Glomerular visceral epithelial cell (primary cell): ENCODE results near the gene CCL1.

Experiments
- DNase-seq: peaks from one replicate; pipeline ENCODE4 v3.0.0-alpha.2; 2016; ENCODE audit errors: extremely low spot score

Gene CCL1

DNA sequence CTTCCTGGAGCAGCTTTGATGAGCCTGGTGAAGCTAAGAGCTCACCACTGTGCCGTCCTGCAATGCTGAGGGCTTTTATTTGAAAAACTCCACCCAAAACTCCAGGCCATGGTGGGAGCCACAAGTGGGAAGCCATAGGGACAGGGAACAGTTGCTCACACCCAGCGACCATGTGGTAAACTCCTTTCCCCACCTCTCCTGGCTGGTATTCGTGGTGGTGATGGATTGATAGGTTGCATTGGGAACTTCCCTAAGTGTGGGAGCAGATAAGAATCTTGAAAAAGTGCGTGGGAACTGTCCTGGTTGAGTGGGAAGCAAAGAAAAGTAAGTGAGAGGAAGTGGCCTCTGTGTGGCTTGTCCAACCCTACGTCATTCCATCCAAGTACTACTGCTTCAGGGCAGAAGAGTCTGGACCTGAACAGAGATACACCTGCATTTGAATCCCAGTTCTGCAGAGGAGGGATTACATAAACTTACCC, at the start of gene CCL1:
TSS of gene CCL1 (minus strand) at position 51 of the 479 bp plus-strand sequence. CDS start 72 bp downstream, outside the sequence.
- DNase-seq = no peak

GRCh38 chr17:34412534-34412933, 49.5 kb upstream of the CCL1 start:
- no peak for DNase-seq

DNA sequence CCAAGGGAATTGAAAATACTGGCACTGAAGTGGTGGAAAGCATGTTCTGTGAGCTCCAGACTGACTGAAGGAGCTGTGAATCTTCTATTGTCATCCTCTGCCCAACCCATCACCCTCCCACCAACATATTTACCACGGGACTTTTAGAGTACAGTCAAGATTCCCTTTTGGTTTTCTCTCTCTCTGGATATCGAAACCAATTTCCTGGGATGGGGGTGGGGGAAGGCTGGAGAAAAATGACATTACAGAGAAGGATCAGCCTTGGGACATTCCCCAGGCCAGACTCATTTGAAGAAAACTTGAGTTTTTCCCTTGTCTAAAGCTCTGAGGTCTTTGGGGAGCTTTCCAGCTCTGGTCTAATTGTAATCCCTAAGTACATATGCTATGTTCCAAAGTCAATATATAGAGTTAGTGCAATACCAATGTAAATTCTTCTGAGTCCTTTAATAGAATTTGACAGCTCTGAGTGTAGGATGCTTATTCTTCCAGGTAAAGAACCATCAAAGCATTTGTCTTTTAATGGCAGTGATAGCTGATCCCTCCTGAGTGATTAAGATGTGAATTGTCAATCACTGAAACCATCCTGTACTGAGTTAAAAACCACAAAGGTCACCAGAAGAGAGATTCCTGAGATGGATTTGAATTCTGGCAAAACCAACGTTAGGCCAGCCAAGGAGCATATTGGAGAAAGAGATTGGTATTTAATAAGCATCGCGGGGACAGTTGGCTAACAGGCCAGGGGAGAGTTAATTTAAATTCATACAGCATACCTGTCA, 48.8 kb upstream of the CCL1 start:
- no peak for DNase-seq

DNA sequence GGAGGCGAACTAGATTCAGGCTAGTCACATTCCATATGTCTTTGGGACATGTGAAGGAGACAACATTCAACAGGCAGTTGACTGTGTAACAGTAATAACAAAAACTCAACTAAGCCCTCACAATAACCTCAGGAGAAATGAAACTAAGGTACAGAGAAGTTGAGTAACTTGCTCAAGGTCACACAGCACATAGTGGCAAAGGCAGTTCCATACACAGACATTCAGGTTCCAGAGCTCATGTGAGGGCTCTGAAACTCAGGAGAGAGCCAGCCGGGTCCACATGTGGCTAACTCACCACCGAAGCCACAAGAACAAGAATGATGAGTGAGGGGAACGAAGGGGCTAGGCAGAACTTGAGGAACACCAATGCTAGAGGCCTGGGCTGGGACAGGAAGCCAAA, 46.3 kb upstream of the CCL1 start:
- DNase-seq = no peak

DNA sequence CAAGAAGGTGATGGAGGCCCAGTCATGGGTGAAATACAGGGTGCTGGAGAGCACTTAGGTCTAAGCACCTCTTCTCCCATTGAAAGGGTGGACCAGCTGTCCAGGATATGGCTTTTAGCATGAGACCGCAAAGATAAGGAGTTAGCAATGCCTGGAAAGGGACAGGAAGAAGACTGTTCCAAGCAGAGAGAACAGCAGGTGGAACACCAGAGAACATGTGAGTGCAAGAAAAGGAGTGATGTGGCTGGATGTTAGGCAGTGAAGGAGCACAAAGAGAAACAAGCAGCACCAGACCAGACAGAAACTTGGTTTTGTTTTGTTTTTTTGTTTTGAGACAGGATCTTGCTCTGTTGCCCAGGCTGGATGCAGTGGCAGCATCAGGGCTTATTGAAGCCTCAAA, 45.4 kb upstream of the CCL1 start:
- DNase-seq = no peak

DNA sequence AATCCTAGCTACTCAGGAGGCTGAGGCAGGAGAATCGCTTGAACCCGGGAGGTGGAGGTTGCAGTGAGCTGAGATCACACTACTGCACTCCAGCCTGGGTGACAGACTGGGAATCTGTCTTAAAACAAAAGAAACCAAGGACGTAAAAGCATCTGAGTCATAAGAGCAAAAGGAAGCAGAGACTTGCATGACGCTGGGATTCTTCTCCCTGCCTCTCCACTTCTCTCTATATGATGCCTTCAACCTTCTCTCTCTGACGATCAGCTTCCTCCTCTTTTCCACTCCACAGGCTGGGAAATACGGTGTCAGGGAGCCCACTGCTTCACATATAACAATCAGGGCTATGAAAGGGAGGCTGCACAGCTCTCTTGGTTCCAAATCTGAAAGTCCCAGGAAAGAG, 43.2 kb upstream of the CCL1 start:
- DNase-seq = no peak

DNA sequence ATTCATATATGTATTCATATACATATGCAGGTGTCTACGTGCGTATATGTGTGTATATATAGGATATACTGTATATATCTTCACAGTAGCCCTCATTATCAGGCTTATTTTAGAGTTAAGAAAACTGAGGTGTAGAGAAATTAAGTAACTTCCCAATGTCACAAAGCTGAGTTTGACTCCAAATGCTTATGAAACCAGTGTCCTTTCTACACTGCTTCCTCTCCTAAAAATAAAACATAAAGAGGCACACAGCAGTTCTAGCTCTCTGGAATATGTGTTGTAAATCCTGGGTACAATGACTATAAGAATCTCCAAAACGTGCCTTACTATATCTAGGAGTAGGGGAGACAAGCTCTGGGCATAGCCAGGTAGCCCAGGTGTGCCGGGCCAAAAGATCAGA, 40.0 kb upstream of the CCL1 start:
- DNase-seq = no peak

- DNase-seq = no peak
Observed at GRCh38 chr17:34401165-34401564, 38.1 kb upstream of the CCL1 start.

DNA sequence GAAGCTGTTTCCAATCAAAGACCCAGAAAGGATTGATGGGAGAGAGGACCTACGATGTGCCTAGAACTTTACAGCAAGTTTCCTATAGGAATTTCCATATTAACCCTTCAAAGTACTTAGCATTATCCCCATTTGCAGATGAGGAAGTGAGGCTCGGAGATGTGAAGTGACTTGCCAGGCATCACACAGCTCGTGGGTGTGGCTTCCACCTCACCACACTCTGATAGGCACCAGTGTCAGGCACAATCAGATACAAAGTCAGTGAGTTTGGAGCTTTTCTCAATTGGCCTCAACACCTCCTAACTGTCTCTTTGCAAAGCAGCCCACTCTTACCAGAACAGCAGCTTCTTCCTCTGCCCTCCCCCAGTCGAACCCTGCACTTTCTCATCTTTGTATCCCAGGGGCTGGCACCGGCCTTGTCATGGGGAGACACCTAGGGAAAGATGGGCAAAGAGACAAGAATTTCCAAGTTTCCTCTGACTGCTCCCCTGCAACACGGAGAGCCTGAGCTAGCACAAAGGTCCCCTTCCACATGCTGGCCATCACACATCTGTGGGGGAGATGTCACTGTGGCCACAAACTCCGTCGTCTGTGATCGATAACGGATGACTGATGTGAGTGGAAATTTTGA, 37.4 kb upstream of the CCL1 start:
- DNase-seq = no peak

GRCh38 chr17:34399725-34400124, 36.7 kb upstream of the CCL1 start:
- no peak for DNase-seq

- no peak for DNase-seq
Observed at GRCh38 chr17:34398990-34399389, 36.0 kb upstream of the CCL1 start.

- DNase-seq = no peak
Observed at GRCh38 chr17:34397265-34397664, 34.2 kb upstream of the CCL1 start.

DNA sequence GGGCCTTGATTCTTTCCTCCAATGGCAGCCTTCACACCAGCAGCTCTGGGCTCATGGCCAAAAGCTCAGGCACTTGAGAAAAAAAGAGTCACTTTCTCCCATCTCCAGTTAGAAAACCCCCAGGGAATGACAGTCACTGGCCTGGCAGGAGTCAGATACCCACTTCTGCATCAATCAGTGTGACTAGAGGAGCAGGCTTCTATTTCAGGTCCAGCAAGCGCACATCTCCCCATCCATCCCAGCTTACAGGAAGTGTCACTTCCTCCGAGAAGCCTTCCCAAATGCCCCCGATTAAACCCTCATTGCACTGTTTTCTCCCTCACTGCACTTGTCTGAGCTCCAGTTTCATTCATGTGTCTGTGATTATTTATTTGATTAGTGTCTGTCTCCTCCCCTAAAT, 30.4 kb upstream of the CCL1 start:
- no peak for DNase-seq

DNA sequence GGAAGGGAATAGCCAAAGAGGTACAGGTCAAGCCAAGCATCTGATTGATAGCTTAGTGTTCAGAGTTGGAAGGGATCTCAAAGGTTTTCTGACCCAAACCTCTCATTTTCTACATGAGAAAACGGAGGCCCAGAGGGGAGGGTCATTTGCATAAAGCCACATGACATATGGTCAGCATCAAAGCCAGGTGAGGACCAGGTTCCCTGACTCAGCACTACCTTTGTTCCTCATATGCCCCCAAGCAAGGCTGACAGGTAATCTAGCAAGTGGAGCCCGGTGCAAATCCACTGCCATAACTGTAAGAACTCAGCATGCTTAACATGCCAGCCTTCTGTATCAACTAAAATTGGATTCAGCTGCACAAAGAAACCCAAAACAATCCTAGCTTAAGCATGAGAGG, 28.2 kb upstream of the CCL1 start:
- no peak for DNase-seq

- DNase-seq = no peak
Observed at GRCh38 chr17:34390649-34391048, 27.6 kb upstream of the CCL1 start.

GRCh38 chr17:34389126-34389750, 26.2 kb upstream of the CCL1 start:
- DNase-seq = no peak

GRCh38 chr17:34387566-34387965, 24.5 kb upstream of the CCL1 start:
- no peak for DNase-seq

- no peak for DNase-seq
Observed at GRCh38 chr17:34386697-34387550, 23.9 kb upstream of the CCL1 start.

DNA sequence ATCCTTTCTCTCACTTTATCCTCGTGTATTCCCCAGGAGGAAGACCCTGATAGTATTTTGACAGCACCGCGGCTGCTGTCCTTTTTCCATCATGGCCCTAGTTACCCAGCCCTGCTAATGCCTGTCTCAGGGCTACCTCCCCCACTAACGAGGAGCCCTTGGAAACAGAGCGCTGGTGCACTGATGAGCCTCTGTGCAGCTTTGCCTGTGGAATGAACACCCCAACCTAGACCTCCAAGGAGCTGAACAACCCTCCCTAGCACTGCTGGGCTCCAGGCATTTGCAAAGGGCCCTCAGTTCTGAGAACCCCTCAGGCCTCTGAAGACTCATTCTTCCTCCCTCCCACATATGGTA, 23.3 kb upstream of the CCL1 start:
- no peak for DNase-seq

DNA sequence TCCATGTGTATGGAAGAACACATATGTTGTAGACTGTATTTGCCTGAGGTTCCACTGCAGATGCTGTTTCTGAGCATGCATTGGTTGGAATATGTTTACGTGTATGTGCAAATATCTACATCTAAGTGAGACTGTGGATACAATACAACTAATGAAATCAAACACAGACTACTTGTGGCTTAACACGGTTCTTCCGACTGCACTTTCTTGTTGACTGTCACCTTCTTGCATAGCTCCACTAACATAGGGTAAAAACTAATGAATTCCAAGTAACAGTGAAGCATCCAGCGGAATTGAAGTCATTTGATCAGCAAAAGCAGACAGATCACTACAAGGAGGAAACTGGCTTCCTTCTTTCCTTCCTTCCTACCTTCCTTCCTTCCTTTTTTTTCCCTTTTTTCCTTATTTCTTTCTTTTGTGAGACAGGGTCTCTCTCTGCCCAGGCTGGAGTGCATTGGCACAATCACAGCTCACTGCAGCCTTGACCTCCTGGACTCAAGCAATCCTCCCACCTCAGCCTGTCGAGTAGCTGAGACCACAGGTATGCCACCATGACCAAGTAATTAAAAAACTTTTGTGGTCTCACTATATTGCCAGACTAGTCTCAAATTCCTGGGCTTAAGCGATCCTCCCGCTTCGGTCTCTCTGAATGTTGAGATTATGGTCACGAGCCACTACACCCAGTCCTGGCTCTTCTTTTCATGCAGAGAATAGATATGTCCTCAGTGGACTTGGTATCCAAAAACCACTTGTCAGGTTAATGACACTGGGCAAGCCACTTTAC, 22.0 kb upstream of the CCL1 start:
- no peak for DNase-seq

DNA sequence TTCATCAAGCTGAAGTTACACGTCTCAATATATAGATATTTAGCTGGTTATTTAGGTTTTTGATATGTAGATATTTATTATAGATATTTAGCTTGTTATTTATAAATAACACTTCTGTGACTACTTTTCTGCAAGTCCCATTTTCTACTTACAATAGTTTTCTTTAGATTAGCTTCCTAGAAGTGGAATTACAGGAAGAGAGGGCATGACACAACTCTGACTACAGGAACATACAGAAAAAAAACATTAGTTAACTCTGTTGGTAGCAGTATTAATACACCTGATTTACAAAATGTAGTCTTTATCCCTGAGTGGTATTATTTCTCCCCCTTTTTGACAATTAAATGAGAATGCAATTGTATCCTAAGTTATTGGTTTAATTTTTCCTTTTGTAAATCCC, 21.2 kb upstream of the CCL1 start:
- DNase-seq = no peak
